Glutamatergic neuron (in vitro differentiated cells): ENCODE measurements around the gene STOM. TPM values are rescaled to one million over a fixed set of nuclear protein-coding genes. Genes with fewer than 3 reads are reported as not detected.

Source experiments
- DNase-seq: peaks from one replicate; pipeline ENCODE4 v3.0.0; 2022
- H3K27ac Mint-ChIP-seq: one replicate; pipeline ENCODE4 v1.8.0; 2020; ENCODE audit warnings: mild to moderate bottlenecking, mixed read lengths, inconsistent platforms; ENCODE audit not compliant: unreplicated experiment
- H3K27me3 Mint-ChIP-seq: one replicate; pipeline ENCODE4 v1.8.0; 2020; ENCODE audit warnings: mild to moderate bottlenecking, moderate library complexity, mixed read lengths, inconsistent platforms; ENCODE audit not compliant: unreplicated experiment
- H3K36me3 Mint-ChIP-seq: one replicate; pipeline ENCODE4 v1.8.0; 2020; ENCODE audit warnings: mild to moderate bottlenecking, mixed read lengths, inconsistent platforms; ENCODE audit not compliant: unreplicated experiment
- H3K4me1 Mint-ChIP-seq: one replicate; pipeline ENCODE4 v1.8.0; 2020; ENCODE audit warnings: mild to moderate bottlenecking, low read depth, mixed read lengths, inconsistent platforms; ENCODE audit not compliant: unreplicated experiment
- H3K4me3 Mint-ChIP-seq: one replicate; pipeline ENCODE4 v1.8.0; 2020; ENCODE audit warnings: mild to moderate bottlenecking, mixed read lengths, inconsistent platforms; ENCODE audit not compliant: unreplicated experiment
- H3K9me3 Mint-ChIP-seq: one replicate; pipeline ENCODE4 v1.8.0; 2020; ENCODE audit warnings: mild to moderate bottlenecking, moderate library complexity, mixed read lengths, inconsistent platforms; ENCODE audit not compliant: unreplicated experiment
- CTCF ChIP-seq: fragments of 200-600 bp; sonication (generic); IDR thresholded peaks from one replicate; pipeline ENCODE4 v1.5.0; 2021; ENCODE audit not compliant: partially characterized antibody, unreplicated experiment
- total RNA-seq: library from RNA; stranded (reverse); fragmentation: NEBNext Ultra II Directional; extraction: Animal tissue kit (Norgen Biotek cat#: 25700); gene quantifications from one replicate; pipeline ENCODE4 v1.2.1, GENCODE V29; 2021; ENCODE audit not compliant: unreplicated experiment

The STOM gene
- total RNA-seq, 1 donor from 2014 or later: 2.0 TPM

DNA sequence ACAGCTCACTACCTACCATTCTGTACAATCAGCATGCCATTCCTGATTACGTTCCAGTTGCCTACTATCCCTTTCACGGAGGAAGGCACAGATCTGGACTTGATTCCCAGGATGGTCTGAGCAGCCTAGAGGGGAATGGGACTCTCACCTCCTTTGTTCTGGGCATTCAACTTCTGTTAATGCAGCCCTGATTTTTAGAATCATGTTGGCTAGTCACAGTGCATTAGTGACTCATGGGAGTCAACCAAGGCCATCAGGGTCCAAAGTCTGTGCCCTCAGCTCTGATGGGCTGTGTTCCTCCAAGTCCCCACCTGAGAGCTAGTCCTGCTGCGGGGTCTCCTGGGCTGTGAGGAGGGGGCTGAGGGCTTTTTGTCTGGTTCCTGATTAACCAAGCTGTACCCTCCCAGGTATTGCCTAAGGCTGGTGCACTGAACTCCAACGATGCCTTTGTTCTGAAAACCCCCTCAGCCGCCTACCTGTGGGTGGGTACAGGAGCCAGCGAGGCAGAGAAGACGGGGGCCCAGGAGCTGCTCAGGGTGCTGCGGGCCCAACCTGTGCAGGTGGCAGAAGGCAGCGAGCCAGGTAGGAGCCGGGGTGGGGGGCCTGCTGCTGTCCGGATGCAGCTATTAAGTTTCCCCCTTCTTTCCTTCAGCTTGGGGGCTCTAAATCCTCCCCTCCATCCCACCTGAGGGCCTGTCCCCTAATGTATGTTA is 43.0 kb downstream of the STOM start:
- Mint-ChIP-seq H3K27ac (no peak overlapping the region), H3K9me3 (peaks cover 1% of the 10 kb centered on the region), H3K27me3 (no peaks in the 10 kb centered on the region), H3K4me3 (no peak overlapping the region), H3K36me3 (no peaks in the 10 kb centered on the region), H3K4me1 (peaks cover 2% of the 10 kb centered on the region)
- no peak for TF ChIP-seq CTCF
- no peak for DNase-seq

GRCh38 chr9:121326130-121326838 is 43.8 kb downstream of the STOM start:
- no peak for TF ChIP-seq CTCF
- H3K27me3 Mint-ChIP-seq: no peaks in the 10 kb centered on the region
- H3K4me3 Mint-ChIP-seq: no peak overlapping the region
- DNase-seq: no peak
- no peaks in the 10 kb centered on the region for H3K36me3 Mint-ChIP-seq
- no peak overlapping the region for H3K27ac Mint-ChIP-seq
- H3K9me3 Mint-ChIP-seq: peaks cover 2% of the 10 kb centered on the region
- peaks cover 2% of the 10 kb centered on the region for H3K4me1 Mint-ChIP-seq

GRCh38 chr9:121325387-121325786 is 44.7 kb downstream of the STOM start:
- no peak overlapping the region for H3K27ac Mint-ChIP-seq

GRCh38 chr9:121324755-121325154 is 45.3 kb downstream of the STOM start:
- Mint-ChIP-seq H3K4me1 (peaks cover 2% of the 10 kb centered on the region), H3K9me3 (peaks cover 3% of the 10 kb centered on the region), H3K27me3 (no peaks in the 10 kb centered on the region), H3K36me3 (no peaks in the 10 kb centered on the region), H3K27ac (no peak overlapping the region), H3K4me3 (no peak overlapping the region)
- no peak for TF ChIP-seq CTCF
- no peak for DNase-seq

More at GRCh38 chr9:121325387-121325786, 44.7 kb downstream of the STOM start:
- H3K4me3 Mint-ChIP-seq: no peak overlapping the region
- no peak for TF ChIP-seq CTCF
- peaks cover 2% of the 10 kb centered on the region for H3K4me1 Mint-ChIP-seq
- no peak for DNase-seq
- H3K27me3 Mint-ChIP-seq: no peaks in the 10 kb centered on the region
- H3K9me3 Mint-ChIP-seq: peaks cover 2% of the 10 kb centered on the region
- H3K36me3 Mint-ChIP-seq: no peaks in the 10 kb centered on the region

DNA sequence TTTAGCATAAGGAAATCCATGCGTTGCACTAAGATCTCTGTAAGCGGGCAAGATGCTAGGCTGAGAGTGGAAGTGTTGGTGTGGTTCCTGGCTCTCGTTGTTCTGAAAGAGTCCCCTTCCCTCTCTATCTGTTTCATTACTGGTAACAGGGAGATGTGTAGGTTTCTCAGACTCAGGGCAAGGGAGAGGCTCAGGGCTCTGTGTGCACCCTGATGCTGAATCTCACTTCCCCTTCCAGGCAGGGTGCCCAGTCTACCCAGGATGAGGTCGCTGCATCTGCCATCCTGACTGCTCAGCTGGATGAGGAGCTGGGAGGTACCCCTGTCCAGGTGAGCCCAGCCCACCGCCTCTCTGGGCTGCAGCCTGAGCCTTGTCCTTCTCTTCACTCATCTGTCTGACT is 45.7 kb downstream of the STOM start:
- no peaks in the 10 kb centered on the region for H3K36me3 Mint-ChIP-seq
- no peak for TF ChIP-seq CTCF
- peaks cover 3% of the 10 kb centered on the region for H3K9me3 Mint-ChIP-seq
- H3K4me1 Mint-ChIP-seq: peaks cover 2% of the 10 kb centered on the region
- H3K4me3 Mint-ChIP-seq: no peak overlapping the region
- DNase-seq: no peak
- H3K27me3 Mint-ChIP-seq: no peaks in the 10 kb centered on the region
- no peak overlapping the region for H3K27ac Mint-ChIP-seq
